Sigmoid colon (tissue), 7 donors: ENCODE data around the gene TP53I3. TPM values are rescaled to one million over a fixed set of nuclear protein-coding genes. Genes with fewer than 3 reads are reported as not detected.
"Not testable (repeated sequence)": the region's sequence is repeated elsewhere in the genome, so short reads cannot be mapped to it uniquely, and the experiment has no call there.

ENCODE experiments used
- DNase-seq: peaks from one replicate; pipeline ENCODE4 v3.0.0-alpha.2; 2019
- H3K27ac ChIP-seq, 4 donors: fragments of 200-600 bp; sonication (generic); one replicate each; pipeline ENCODE4 v1.5.1; 2016 to 2019; ENCODE audit warnings: mild to moderate bottlenecking in 1 of 4
- H3K27me3 ChIP-seq, 3 donors: fragments of 200-600 bp; sonication (generic); one replicate each; pipeline ENCODE4 v1.5.1; 2019; ENCODE audit warnings: mild to moderate bottlenecking in 1 of 3
- H3K36me3 ChIP-seq, 4 donors: fragments of 200-600 bp; sonication (generic); one replicate each; pipeline ENCODE4 v1.5.1; 2016 to 2019
- H3K4me1 ChIP-seq, 4 donors: fragments of 200-600 bp; sonication (generic); one replicate each; pipeline ENCODE4 v1.5.1; 2017 to 2019
- H3K4me3 ChIP-seq, 4 donors: fragments of 200-600 bp; sonication (generic); one replicate each; pipeline ENCODE4 v1.5.1; 2017 to 2019; ENCODE audit warnings: mild to moderate bottlenecking in 2 of 4, moderate library complexity in 1 of 4
- H3K9me3 ChIP-seq, 4 donors: fragments of 200-600 bp in 3 of 4; sonication (generic) in 3 of 4; one replicate each; pipeline versions ENCODE4 v1.5.1 to v1.6.1; 2013 to 2019
- EP300 ChIP-seq, 4 donors: sonication (generic); formaldehyde crosslinking; IDR thresholded peaks; one replicate each; pipeline ENCODE4 v1.6.1; 2017; ENCODE audit warnings: antibody characterized with exemption in 4 of 4
- POLR2A ChIP-seq, 2 donors: fragments of 450-650 bp; IDR thresholded peaks; one replicate each; pipeline ENCODE4 v1.6.1; 2016; ENCODE audit warnings: antibody characterized with exemption in 2 of 2, mild to moderate bottlenecking in 2 of 2, moderate library complexity in 2 of 2
- POLR2AphosphoS5 ChIP-seq, 4 donors: sonication (generic); formaldehyde crosslinking; IDR thresholded peaks; one replicate each; pipeline ENCODE4 v1.6.1; 2017; ENCODE audit warnings: antibody characterized with exemption in 4 of 4
- WGBS, 2 donors: extraction: QIAGEN DNeasy Blood & Tissue Kit; methylation state at CpG; one replicate each; pipeline ENCODE4 v1.1.7; 2013; 5-methylcytosine and 5-hydroxymethylcytosine counted together
- intact Hi-C: fragments of 100-400 bp; cut with DNase I; formaldehyde crosslinking; loops from one replicate; pipeline ENCODE4 v1.15.1; 2023
- polyA plus RNA-seq, 3 donors: library from polyadenylated mRNA; stranded (reverse); fragments of 200-250 nt; gene quantifications; one replicate each; pipeline ENCODE4 v1.2.3, GENCODE V29; 2013
- total RNA-seq, 4 donors: library from RNA; depleted of rRNA; stranded (reverse); fragments of >200 nt; gene quantifications; one replicate each; pipeline ENCODE4 v1.1.0, GENCODE V29; 2016
- TF ChIP-seq, protein P1 (sequence below), 4 experiments: fragments of 450-650 bp in 3 of 4; fragments of 200-600 bp in 1 of 4; IDR thresholded peaks; one replicate each; pipeline ENCODE4 v1.5.1; 2016 to 2019; ENCODE audit warnings: antibody characterized with exemption in 4 of 4, mild to moderate bottlenecking in 3 of 4, moderate library complexity in 2 of 4
- donor health status: healthy with polysubstance abuse.
- donor health status: Bipolar disorder and iron deficiency.
- donor health status: healthy.

The TP53I3 gene
- total and polyA plus RNA-seq, 7 donors: 3.6 to 144 (median 27.7) TPM

DNA sequence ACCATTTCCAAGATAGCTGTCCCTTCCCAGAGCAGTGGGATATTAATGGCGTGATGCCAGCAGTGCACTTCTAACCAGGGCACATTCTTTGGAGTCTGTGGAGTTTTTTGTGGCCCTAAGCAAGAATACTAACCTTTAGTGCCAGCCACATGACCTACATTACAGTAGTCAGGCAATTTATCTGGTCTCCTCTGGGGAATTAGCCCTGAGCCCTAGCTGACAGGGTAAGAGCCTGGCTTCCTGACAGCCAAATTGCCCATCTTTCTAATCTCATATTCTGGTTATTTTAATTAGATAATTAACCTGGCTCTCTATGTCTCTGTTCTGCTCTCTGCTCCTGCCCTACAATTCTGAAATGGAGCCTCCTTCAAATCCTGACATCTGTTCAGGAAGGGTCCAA, 33.3 kb upstream of the TP53I3 start:
- H3K27me3 ChIP-seq: no peaks in the 10 kb centered on the region
- WGBS, 2 donors: 95 to 98% methylated on average over 1 of the region's 1 CpG
- H3K27ac ChIP-seq: no peak overlapping the region
- peaks cover 0 to 8% (median 0%) of the 10 kb centered on the region in 4 donors for H3K36me3 ChIP-seq
- peaks cover 0 to 17% (median 2%) of the 10 kb centered on the region in 4 donors for H3K4me1 ChIP-seq
- DNase-seq: no peak
- TF ChIP-seq, protein P1, sequence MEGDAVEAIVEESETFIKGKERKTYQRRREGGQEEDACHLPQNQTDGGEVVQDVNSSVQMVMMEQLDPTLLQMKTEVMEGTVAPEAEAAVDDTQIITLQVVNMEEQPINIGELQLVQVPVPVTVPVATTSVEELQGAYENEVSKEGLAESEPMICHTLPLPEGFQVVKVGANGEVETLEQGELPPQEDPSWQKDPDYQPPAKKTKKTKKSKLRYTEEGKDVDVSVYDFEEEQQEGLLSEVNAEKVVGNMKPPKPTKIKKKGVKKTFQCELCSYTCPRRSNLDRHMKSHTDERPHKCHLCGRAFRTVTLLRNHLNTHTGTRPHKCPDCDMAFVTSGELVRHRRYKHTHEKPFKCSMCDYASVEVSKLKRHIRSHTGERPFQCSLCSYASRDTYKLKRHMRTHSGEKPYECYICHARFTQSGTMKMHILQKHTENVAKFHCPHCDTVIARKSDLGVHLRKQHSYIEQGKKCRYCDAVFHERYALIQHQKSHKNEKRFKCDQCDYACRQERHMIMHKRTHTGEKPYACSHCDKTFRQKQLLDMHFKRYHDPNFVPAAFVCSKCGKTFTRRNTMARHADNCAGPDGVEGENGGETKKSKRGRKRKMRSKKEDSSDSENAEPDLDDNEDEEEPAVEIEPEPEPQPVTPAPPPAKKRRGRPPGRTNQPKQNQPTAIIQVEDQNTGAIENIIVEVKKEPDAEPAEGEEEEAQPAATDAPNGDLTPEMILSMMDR (IDR thresholded peaks at IDR 0.05): no peak
- TF ChIP-seq POLR2A (IDR thresholded peaks at IDR 0.05) (no peak), POLR2AphosphoS5 (IDR thresholded peaks at IDR 0.05) (no peak), EP300 (IDR thresholded peaks at IDR 0.05) (no peak)
- no peaks in the 10 kb centered on the region for H3K9me3 ChIP-seq
- intact Hi-C loops: no loop called here
- H3K4me3 ChIP-seq: no peak overlapping the region

DNA sequence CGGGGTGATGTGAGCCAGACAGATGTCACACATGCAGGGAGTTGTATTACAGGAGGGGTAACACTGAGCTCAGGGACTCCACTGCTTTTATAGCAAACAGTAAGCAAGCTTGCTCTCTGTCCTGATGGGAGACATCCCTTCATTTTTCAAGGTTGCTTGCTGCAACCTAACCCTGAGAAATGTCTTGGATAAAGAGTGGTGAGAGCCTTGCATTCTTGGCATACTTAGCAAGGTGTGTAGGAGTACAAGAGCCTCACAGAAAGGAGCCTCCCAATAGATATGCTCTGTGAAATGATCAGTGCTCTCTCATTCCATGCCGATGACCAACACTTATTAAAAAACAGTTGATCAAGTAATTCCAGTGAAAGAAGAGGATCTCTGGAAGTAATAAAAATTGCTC, 30.4 kb upstream of the TP53I3 start:
- WGBS, 2 donors: 47 to 49% methylated on average over 2 of the region's 2 CpGs
- no peak overlapping the region for H3K27ac ChIP-seq

DNA sequence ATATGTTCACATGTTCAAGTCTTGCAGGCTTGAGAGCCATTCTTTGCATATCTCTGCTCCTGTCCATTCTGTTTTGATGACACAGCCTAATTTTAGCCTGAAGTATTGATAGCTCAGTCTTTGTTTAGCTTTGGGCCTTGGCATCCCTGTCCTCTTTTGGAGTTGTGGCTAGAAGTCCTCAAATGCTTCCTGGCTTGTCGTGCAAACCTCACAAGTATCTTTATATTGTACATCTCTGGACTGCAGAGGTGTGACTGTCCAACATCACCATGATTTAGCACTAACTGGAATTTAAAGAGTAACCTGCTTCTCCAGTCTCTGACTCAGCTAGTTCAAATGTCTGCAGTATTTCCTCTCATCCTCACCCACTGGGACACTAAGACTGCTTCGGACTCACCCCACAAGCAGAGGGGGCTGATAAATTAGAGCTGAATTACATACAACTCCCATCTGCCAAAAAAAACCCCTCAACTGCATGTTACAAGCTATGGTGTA, 26.8 kb upstream of the TP53I3 start:
- TF ChIP-seq EP300 (IDR thresholded peaks at IDR 0.05) (no peak), POLR2A (IDR thresholded peaks at IDR 0.05) (no peak), POLR2AphosphoS5 (IDR thresholded peaks at IDR 0.05) (no peak)
- TF ChIP-seq, protein P1 (IDR thresholded peaks at IDR 0.05): no peak
- Histone ChIP-seq H3K9me3 (no peaks in the 10 kb centered on the region), H3K27ac (no peak overlapping the region), H3K36me3 (peaks cover 0 to 8% (median 0%) of the 10 kb centered on the region in 4 donors), H3K4me1 (no peaks in the 10 kb centered on the region), H3K27me3 (no peaks in the 10 kb centered on the region), H3K4me3 (no peak overlapping the region)
- intact Hi-C loops: no loop called here
- no peak for DNase-seq
- WGBS, 2 donors: 75 to 84% methylated on average over 2 of the region's 2 CpGs

More for the DNA sequence above, 30.4 kb upstream of the TP53I3 start:
- H3K4me1 ChIP-seq: no peaks in the 10 kb centered on the region
- H3K36me3 ChIP-seq: peaks cover 0 to 8% (median 0%) of the 10 kb centered on the region in 4 donors
- no peak for TF ChIP-seq EP300 (IDR thresholded peaks at IDR 0.05)
- TF ChIP-seq, protein P1 (IDR thresholded peaks at IDR 0.05): no peak
- no peaks in the 10 kb centered on the region for H3K9me3 ChIP-seq
- DNase-seq: no peak
- H3K4me3 ChIP-seq: no peak overlapping the region
- intact Hi-C loops: no loop called here
- no peaks in the 10 kb centered on the region for H3K27me3 ChIP-seq

DNA sequence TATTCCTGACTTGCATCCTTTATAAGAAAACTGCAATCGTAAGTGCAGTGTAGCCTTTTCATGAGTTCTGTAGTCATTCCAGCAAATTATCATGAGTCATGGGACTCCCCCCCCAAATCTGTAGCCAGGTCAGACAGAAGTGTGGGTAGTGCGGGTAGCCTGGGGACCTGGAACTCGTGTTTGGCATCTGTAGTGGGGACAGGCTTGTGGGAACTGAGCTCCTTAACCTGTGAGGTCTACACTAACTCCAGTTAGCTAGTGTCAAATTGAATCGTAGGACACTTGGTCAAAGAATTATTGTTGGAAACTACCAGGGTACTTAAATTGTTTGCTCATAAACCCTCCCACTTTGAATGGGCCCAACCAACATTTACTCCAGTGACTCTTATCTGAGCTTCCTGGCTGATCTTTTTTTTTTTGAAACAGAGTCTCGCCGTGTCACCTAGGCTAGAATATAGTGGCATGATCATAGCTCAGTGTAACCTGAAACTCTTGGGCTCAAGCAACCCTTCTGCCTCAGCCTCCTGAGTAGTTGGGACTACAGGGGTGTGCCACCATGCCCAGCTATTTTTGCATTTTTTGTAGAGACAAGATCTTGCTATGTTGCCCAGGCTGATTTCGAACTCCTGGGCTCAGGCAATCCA, 26.1 kb upstream of the TP53I3 start:
- Histone ChIP-seq H3K4me3 (no peak overlapping the region), H3K27me3 (no peaks in the 10 kb centered on the region), H3K27ac (no peak overlapping the region), H3K36me3 (peaks cover 0 to 8% (median 0%) of the 10 kb centered on the region in 4 donors), H3K4me1 (no peaks in the 10 kb centered on the region), H3K9me3 (no peaks in the 10 kb centered on the region)
- TF ChIP-seq POLR2A (IDR thresholded peaks at IDR 0.05) (no peak), EP300 (IDR thresholded peaks at IDR 0.05) (no peak), POLR2AphosphoS5 (IDR thresholded peaks at IDR 0.05) (no peak)
- TF ChIP-seq, protein P1 (IDR thresholded peaks at IDR 0.05): no peak
- DNase-seq: no peak
- intact Hi-C loops: no loop called here
- 88 to 92% methylated on average over 7 of the region's 7 CpGs for WGBS, 2 donors

DNA sequence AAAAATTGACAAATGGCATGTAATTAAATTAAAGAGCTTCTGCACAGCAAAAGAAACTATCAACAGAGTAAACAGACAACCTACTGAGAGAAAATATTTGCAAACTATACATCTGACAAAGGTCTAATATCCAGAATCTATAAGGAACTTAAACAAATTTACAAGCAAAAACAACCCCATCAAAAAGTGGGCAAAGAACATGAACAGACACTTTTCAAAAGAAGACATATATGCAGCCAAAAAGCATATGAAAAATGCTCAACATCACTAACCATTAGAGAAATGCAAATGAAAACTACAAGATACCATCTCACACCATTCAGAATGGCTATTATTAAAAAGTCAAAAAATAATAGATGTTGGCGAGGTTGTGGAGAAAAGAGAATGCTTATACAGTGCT, 24.8 kb upstream of the TP53I3 start:
- H3K27ac ChIP-seq, H3K4me3 ChIP-seq, H3K36me3 ChIP-seq, DNase-seq, intact Hi-C loops, H3K27me3 ChIP-seq, H3K9me3 ChIP-seq, H3K4me1 ChIP-seq: not testable (repeated sequence)
- WGBS, 2 donors: 93 to 97% methylated on average over 1 of the region's 1 CpG
